Measurements from ENCODE around the gene DEAF1. TPM values are rescaled to one million over a fixed set of nuclear protein-coding genes. Genes with fewer than 3 reads are reported as not detected.

DEAF1 gene
- total RNA-seq, 1 donor from 2014 or later = 39.8 TPM

DNA sequence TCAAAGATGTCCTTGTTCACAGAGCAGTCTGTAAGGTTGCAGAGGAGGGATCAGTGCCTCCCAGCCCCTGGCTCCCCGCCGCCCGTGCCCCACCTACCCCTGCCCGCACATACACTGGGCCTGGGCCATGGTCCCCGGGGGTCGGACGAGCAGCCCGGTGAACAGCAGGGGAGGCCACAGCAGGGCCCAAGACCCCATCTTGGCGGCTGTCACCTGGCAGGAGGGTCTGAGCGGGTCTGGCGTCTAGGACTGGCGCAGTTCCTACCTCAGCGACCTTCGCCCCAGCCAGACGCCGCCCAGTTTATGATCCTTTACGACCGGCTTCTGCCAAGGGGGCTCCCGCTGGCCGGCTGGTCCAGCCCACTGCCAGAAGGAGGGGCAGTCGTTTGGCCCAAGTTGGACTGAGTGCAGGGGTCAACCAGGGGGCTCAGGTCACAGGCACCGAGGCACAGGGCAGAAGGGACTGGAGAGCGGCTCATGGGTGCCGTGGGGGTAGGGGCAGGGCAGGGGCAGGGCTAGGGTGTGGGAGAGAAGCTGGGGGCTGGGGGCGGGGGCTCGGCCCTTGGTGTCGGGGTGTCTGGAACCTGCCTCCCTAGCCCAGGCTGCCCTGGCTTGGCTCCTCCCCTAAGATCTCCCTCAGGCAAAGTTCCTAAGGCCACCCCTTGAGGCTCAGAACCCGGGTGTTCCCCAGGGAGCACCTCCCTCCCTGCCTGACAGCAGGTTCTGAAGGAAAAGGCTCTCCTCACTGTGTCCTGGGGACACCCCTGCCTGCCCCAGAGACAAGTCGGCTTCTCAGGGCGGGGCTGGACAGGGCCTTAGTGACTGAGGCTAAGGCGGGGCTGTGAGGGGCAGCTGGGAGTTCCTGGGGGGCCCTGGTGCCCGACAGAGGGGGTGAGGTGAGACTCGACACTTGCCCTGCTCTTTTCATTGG, 70.1 kb downstream of the DEAF1 start, which contains the start of gene CDHR5:
Gene CDHR5, minus strand, starts transcription at position 251 of the 931 bp plus-strand sequence. Its CDS starts 53 bp downstream, at position 198.
- H3K27me3 Mint-ChIP-seq = peaks cover 22% of the 10 kb centered on the region
- no peak for DNase-seq
- ChIA-PET CTCF (no interaction called here), POLR2A (no interaction called here)
- H3K4me3 Mint-ChIP-seq = no peak within 1 kb of the TSS
- H3K4me1 Mint-ChIP-seq = peaks cover 14% of the 10 kb centered on the region
- intact Hi-C loops (cut with micrococcal nuclease) = no loop called here
- TF ChIP-seq, protein P1, sequence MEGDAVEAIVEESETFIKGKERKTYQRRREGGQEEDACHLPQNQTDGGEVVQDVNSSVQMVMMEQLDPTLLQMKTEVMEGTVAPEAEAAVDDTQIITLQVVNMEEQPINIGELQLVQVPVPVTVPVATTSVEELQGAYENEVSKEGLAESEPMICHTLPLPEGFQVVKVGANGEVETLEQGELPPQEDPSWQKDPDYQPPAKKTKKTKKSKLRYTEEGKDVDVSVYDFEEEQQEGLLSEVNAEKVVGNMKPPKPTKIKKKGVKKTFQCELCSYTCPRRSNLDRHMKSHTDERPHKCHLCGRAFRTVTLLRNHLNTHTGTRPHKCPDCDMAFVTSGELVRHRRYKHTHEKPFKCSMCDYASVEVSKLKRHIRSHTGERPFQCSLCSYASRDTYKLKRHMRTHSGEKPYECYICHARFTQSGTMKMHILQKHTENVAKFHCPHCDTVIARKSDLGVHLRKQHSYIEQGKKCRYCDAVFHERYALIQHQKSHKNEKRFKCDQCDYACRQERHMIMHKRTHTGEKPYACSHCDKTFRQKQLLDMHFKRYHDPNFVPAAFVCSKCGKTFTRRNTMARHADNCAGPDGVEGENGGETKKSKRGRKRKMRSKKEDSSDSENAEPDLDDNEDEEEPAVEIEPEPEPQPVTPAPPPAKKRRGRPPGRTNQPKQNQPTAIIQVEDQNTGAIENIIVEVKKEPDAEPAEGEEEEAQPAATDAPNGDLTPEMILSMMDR (IDR thresholded peaks at IDR 0.05) = no peak
- no peak within 1 kb of the TSS for H3K27ac Mint-ChIP-seq
- no peaks in the 10 kb centered on the region for H3K9me3 Mint-ChIP-seq
- no peak for ATAC-seq (ENCODE audit: low read depth)
- no peaks in the 10 kb centered on the region for H3K36me3 Mint-ChIP-seq (ENCODE audit: low read depth)

DNA sequence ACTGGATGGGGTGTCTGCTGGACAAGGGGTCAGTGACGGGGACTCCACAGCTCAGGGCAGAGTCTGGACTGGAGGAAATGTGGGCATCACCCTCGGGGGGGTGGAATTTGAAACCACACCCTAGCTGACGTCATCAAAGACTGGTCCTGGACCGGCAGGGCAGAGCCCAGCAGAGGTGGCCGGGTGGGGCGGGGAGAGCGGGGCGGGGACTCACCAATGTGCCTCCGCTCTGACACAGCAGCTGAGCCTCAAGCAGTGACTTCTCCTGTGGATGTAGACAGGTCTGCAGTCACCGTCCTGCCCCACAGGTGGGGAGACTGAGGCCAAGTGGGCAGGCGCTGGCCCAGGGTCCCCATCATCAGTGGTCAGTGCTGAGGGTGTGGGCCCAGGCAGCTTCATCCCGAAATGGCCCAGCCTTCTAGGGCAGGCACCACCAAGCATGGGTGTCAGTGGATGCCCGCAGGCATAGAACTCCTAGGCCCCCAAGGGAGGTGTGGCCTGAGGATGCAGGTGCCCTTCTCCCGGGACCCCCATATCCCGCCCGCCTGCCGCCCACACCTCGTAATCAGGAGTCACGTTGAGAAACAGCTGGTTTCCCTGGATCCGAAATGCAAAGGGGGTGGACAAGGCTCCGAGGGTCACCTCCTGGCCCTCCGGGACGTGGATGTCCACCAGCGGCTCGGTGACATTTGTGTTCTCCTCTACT, 70.9 kb downstream of the DEAF1 start:
- ChIA-PET CTCF (no interaction called here), POLR2A (no interaction called here)
- Mint-ChIP-seq H3K27ac (no peak overlapping the region), H3K4me1 (peaks cover 10% of the 10 kb centered on the region), H3K9me3 (no peaks in the 10 kb centered on the region), H3K4me3 (no peak overlapping the region), H3K27me3 (peaks cover 19% of the 10 kb centered on the region), H3K36me3 (ENCODE audit: low read depth) (no peaks in the 10 kb centered on the region)
- DNase-seq = peak; percentile 14
- ATAC-seq (ENCODE audit: low read depth) = no peak
- intact Hi-C loops (cut with micrococcal nuclease) = no loop called here
- TF ChIP-seq, protein P1 (IDR thresholded peaks at IDR 0.05) = no peak

DNA sequence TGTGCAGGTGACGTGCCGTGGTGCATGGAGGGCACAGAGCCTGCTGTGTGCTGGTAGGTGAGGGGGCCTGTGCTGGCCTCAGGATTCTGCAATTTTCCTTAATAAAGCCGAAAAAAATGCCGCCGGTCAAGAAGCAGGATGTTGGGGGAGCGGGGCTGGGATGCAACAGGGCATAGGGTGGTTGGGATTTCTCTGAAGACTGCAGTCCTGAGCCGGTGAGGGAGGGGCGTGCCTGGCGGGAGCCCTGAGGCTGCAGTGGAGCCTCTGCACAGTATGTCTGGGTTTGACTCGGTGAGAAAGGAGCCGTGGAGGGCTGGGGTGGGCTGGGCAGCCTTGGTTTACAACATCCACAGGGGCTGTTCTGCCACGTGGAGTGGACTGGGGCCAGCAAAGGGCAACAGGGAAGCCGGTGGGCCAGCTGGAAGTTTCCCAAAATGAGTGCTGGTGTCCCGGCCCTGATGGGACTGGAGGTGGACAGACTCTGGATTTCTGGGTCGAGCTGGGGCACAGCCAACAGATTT, 71.6 kb downstream of the DEAF1 start:
- ChIA-PET POLR2A (no interaction called here), CTCF (no interaction called here)
- TF ChIP-seq, protein P1 (IDR thresholded peaks at IDR 0.05) = no peak
- no peaks in the 10 kb centered on the region for H3K9me3 Mint-ChIP-seq
- H3K4me1 Mint-ChIP-seq = peaks cover 3% of the 10 kb centered on the region
- H3K27me3 Mint-ChIP-seq = peaks cover 13% of the 10 kb centered on the region
- no peak for ATAC-seq (ENCODE audit: low read depth)
- H3K27ac Mint-ChIP-seq = no peak overlapping the region
- intact Hi-C loops (cut with micrococcal nuclease) = no loop called here
- no peaks in the 10 kb centered on the region for H3K36me3 Mint-ChIP-seq (ENCODE audit: low read depth)
- H3K4me3 Mint-ChIP-seq = no peak overlapping the region
- no peak for DNase-seq

DNA sequence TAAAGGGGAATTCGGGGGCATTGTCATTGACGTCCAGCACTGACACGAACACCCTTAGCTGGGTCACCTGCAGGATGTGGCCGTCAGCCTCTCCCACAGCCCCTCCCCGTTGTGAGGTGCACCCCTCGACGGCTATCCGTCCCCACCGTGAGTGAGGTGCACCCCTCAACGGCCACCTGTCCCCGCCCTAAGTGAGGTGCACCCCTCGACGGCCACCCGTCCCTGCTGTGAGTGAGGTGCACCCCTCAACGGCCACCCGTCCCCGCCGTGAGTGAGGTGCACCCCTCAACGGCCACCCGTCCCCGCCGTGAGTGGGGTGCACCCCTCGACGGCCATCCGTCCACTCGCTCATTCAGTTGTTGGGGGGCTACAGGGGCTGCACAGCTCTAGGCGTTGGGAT, 73.2 kb downstream of the DEAF1 start:
- no peak overlapping the region for H3K27ac Mint-ChIP-seq
- POLR2A ChIA-PET = no interaction called here
- intact Hi-C loops (cut with micrococcal nuclease) = no loop called here
- no peaks in the 10 kb centered on the region for H3K9me3 Mint-ChIP-seq
- H3K4me1 Mint-ChIP-seq = peaks cover 3% of the 10 kb centered on the region
- TF ChIP-seq, protein P1 (IDR thresholded peaks at IDR 0.05) = no peak
- CTCF ChIA-PET = no interaction called here
- no peak for ATAC-seq (ENCODE audit: low read depth)
- no peaks in the 10 kb centered on the region for H3K36me3 Mint-ChIP-seq (ENCODE audit: low read depth)
- peaks cover 5% of the 10 kb centered on the region for H3K27me3 Mint-ChIP-seq
- H3K4me3 Mint-ChIP-seq = no peak overlapping the region
- DNase-seq = no peak

All from activated B cell treated with CpG ODN at 0.5 μM for 24 hours (primary cell).